ENCODE data around the gene DLG2. TPM values are rescaled to one million over a fixed set of nuclear protein-coding genes. Genes with fewer than 3 reads are reported as not detected.
"Not testable (repeated sequence)": the region's sequence is repeated elsewhere in the genome, so short reads cannot be mapped to it uniquely, and the experiment has no call there.

Gene DLG2
- total RNA-seq, 1 experiment from 2014 or later, result 12.1 TPM

GRCh38 chr11:85313741-85314140 lies 313.4 kb downstream of the DLG2 start:
- DNase-seq, result no peak
- Histone ChIP-seq H3K27me3 (no peaks in the 10 kb centered on the region), H3K4me3 (no peak overlapping the region), H3K36me3 (no peaks in the 10 kb centered on the region), H3K9me3 (replicated peaks) (no peaks in the 10 kb centered on the region), H3K27ac (no peak overlapping the region), H3K4me1 (no peaks in the 10 kb centered on the region)

GRCh38 chr11:85310479-85310878 lies 316.7 kb downstream of the DLG2 start:
- H3K4me3 ChIP-seq, result no peak overlapping the region
- no peaks in the 10 kb centered on the region for H3K27me3 ChIP-seq
- no peaks in the 10 kb centered on the region for H3K9me3 ChIP-seq (replicated peaks)
- H3K4me1 ChIP-seq, result peaks cover 6% of the 10 kb centered on the region
- H3K36me3 ChIP-seq, result no peaks in the 10 kb centered on the region
- no peak overlapping the region for H3K27ac ChIP-seq
- DNase-seq, result no peak

- H3K4me1 ChIP-seq, result peaks cover 6% of the 10 kb centered on the region
- no peaks in the 10 kb centered on the region for H3K27me3 ChIP-seq
- H3K4me3 ChIP-seq, result no peak overlapping the region
- H3K36me3 ChIP-seq, result no peaks in the 10 kb centered on the region
- no peak overlapping the region for H3K27ac ChIP-seq
- DNase-seq, result peak in 1 of 2 experiments; percentile 31
- no peaks in the 10 kb centered on the region for H3K9me3 ChIP-seq (replicated peaks)
Observed at GRCh38 chr11:85307366-85307765, 319.8 kb downstream of the DLG2 start.

- Histone ChIP-seq H3K4me3 (no peak overlapping the region), H3K4me1 (no peaks in the 10 kb centered on the region; the same call in 1 of the 2 replicates), H3K27ac (no peak overlapping the region), H3K36me3 (no peaks in the 10 kb centered on the region), H3K9me3 (replicated peaks) (no peaks in the 10 kb centered on the region), H3K27me3 (no peaks in the 10 kb centered on the region)
- DNase-seq, result no peak
Observed at GRCh38 chr11:85301895-85302678, 325.1 kb downstream of the DLG2 start.

GRCh38 chr11:85299258-85299942 lies 327.7 kb downstream of the DLG2 start:
- Histone ChIP-seq H3K4me3 (no peak overlapping the region), H3K36me3 (no peaks in the 10 kb centered on the region), H3K9me3 (replicated peaks) (no peaks in the 10 kb centered on the region), H3K27ac (no peak overlapping the region), H3K4me1 (no peaks in the 10 kb centered on the region), H3K27me3 (no peaks in the 10 kb centered on the region)
- DNase-seq, result no peak

GRCh38 chr11:85295694-85296271 lies 331.4 kb downstream of the DLG2 start:
- Histone ChIP-seq H3K4me3 (no peak overlapping the region), H3K27me3 (no peaks in the 10 kb centered on the region), H3K9me3 (replicated peaks) (no peaks in the 10 kb centered on the region), H3K4me1 (no peaks in the 10 kb centered on the region), H3K36me3 (no peaks in the 10 kb centered on the region), H3K27ac (no peak overlapping the region)
- no peak for DNase-seq

GRCh38 chr11:85281550-85281949 lies 345.6 kb downstream of the DLG2 start:
- no peak for DNase-seq

GRCh38 chr11:85279267-85279666 lies 347.9 kb downstream of the DLG2 start:
- H3K27ac ChIP-seq, result no peak overlapping the region
- no peaks in the 10 kb centered on the region for H3K27me3 ChIP-seq
- H3K4me1 ChIP-seq, result no peaks in the 10 kb centered on the region
- H3K36me3 ChIP-seq, result peaks cover 10% of the 10 kb centered on the region
- DNase-seq, result no peak
- no peak overlapping the region for H3K4me3 ChIP-seq
- H3K9me3 ChIP-seq (replicated peaks), result 0 out of 2 replicates have a peak, but pooled peaks cover 4% of the 10 kb centered on the region

More at GRCh38 chr11:85281550-85281949, 345.6 kb downstream of the DLG2 start:
- H3K27ac ChIP-seq, result no peak overlapping the region
- H3K4me3 ChIP-seq, result no peak overlapping the region
- 0 out of 2 replicates have a peak, but pooled peaks cover 4% of the 10 kb centered on the region for H3K9me3 ChIP-seq (replicated peaks)
- peaks cover 10% of the 10 kb centered on the region for H3K36me3 ChIP-seq
- no peaks in the 10 kb centered on the region for H3K27me3 ChIP-seq
- H3K4me1 ChIP-seq, result no peaks in the 10 kb centered on the region

- DNase-seq, result no peak
Observed at GRCh38 chr11:85277693-85278092, 349.5 kb downstream of the DLG2 start.

GRCh38 chr11:85276332-85276731 lies 350.8 kb downstream of the DLG2 start:
- H3K36me3 ChIP-seq, result no peaks in the 10 kb centered on the region; the same call in 1 of the 2 replicates
- peaks cover 12% of the 10 kb centered on the region for H3K9me3 ChIP-seq (replicated peaks)
- no peaks in the 10 kb centered on the region for H3K4me1 ChIP-seq
- H3K4me3 ChIP-seq, result no peak overlapping the region
- no peak overlapping the region for H3K27ac ChIP-seq
- DNase-seq, result no peak
- no peaks in the 10 kb centered on the region for H3K27me3 ChIP-seq

More at GRCh38 chr11:85277693-85278092, 349.5 kb downstream of the DLG2 start:
- no peak overlapping the region for H3K4me3 ChIP-seq
- H3K27me3 ChIP-seq, result no peaks in the 10 kb centered on the region
- H3K4me1 ChIP-seq, result no peaks in the 10 kb centered on the region
- H3K36me3 ChIP-seq, result peaks cover 8% of the 10 kb centered on the region
- H3K9me3 ChIP-seq (replicated peaks), result peaks cover 11% of the 10 kb centered on the region; the same call in 1 of the 2 replicates
- no peak overlapping the region for H3K27ac ChIP-seq

- H3K27me3 ChIP-seq, H3K4me1 ChIP-seq, DNase-seq, H3K4me3 ChIP-seq, H3K36me3 ChIP-seq, H3K27ac ChIP-seq: not testable (repeated sequence)
- peaks cover 12% of the 10 kb centered on the region for H3K9me3 ChIP-seq (replicated peaks)
Observed at GRCh38 chr11:85270315-85270714, 356.8 kb downstream of the DLG2 start.

GRCh38 chr11:85269109-85269508 lies 358.0 kb downstream of the DLG2 start:
- Histone ChIP-seq H3K36me3 (peaks cover 4% of the 10 kb centered on the region; the same call in 1 of the 2 replicates), H3K27ac (no peak overlapping the region), H3K4me3 (no peak overlapping the region), H3K27me3 (no peaks in the 10 kb centered on the region), H3K9me3 (replicated peaks) (peaks cover 12% of the 10 kb centered on the region), H3K4me1 (no peaks in the 10 kb centered on the region)
- DNase-seq, result no peak

GRCh38 chr11:85266646-85267045 lies 360.5 kb downstream of the DLG2 start:
- Histone ChIP-seq H3K4me3 (no peak overlapping the region), H3K9me3 (replicated peaks) (no peaks in the 10 kb centered on the region; the same call in 1 of the 2 replicates), H3K36me3 (peaks cover 4% of the 10 kb centered on the region; the same call in 1 of the 2 replicates), H3K27ac (no peak overlapping the region), H3K27me3 (no peaks in the 10 kb centered on the region), H3K4me1 (no peaks in the 10 kb centered on the region)
- no peak for DNase-seq

- H3K4me3 ChIP-seq, result no peak overlapping the region
- H3K9me3 ChIP-seq (replicated peaks), result no peaks in the 10 kb centered on the region; the same call in 1 of the 2 replicates
- H3K36me3 ChIP-seq, result 0 out of 2 replicates have a peak, but pooled peaks cover 4% of the 10 kb centered on the region
- DNase-seq, result no peak
- H3K27me3 ChIP-seq, result no peaks in the 10 kb centered on the region
- H3K4me1 ChIP-seq, result no peaks in the 10 kb centered on the region
- no peak overlapping the region for H3K27ac ChIP-seq
Observed at GRCh38 chr11:85263328-85263727, 363.8 kb downstream of the DLG2 start.

GRCh38 chr11:85257837-85258236 lies 369.3 kb downstream of the DLG2 start:
- no peak overlapping the region for H3K27ac ChIP-seq
- no peak for DNase-seq
- no peaks in the 10 kb centered on the region for H3K9me3 ChIP-seq (replicated peaks)
- no peaks in the 10 kb centered on the region; the same call in 1 of the 2 replicates for H3K36me3 ChIP-seq
- H3K4me3 ChIP-seq, result no peak overlapping the region
- H3K27me3 ChIP-seq, result no peaks in the 10 kb centered on the region
- H3K4me1 ChIP-seq, result no peaks in the 10 kb centered on the region

Measured in SJCRH30 (cell line).